ENCODE results near the gene TMTC2. TPM values are rescaled to one million over a fixed set of nuclear protein-coding genes. Genes with fewer than 3 reads are reported as not detected.

The TMTC2 gene
- total RNA-seq, 1 donor from 2014 or later = 3.6 TPM

GRCh38 chr12:82886671-82887340, 200.1 kb downstream of the TMTC2 start:
- no peak for TF ChIP-seq CTCF (IDR thresholded peaks at IDR 0.05; ENCODE audit: unreplicated experiment)

GRCh38 chr12:82893896-82894295, 207.2 kb downstream of the TMTC2 start:
- Mint-ChIP-seq H3K4me3 (ENCODE audit: unreplicated experiment) (no peak overlapping the region), H3K27me3 (ENCODE audit: unreplicated experiment) (no peaks in the 10 kb centered on the region), H3K27ac (ENCODE audit: unreplicated experiment) (no peak overlapping the region), H3K36me3 (ENCODE audit: low read depth, unreplicated experiment) (no peaks in the 10 kb centered on the region), H3K4me1 (ENCODE audit: unreplicated experiment) (peaks cover 2% of the 10 kb centered on the region), H3K9me3 (ENCODE audit: unreplicated experiment) (no peaks in the 10 kb centered on the region)
- DNase-seq (ENCODE audit: low spot score) = no peak
- no peak for TF ChIP-seq CTCF (IDR thresholded peaks at IDR 0.05; ENCODE audit: unreplicated experiment)

More at GRCh38 chr12:82886671-82887340, 200.1 kb downstream of the TMTC2 start:
- DNase-seq (ENCODE audit: low spot score) = no peak
- H3K36me3 Mint-ChIP-seq (ENCODE audit: low read depth, unreplicated experiment) = no peaks in the 10 kb centered on the region
- no peaks in the 10 kb centered on the region for H3K4me1 Mint-ChIP-seq (ENCODE audit: unreplicated experiment)
- no peaks in the 10 kb centered on the region for H3K27me3 Mint-ChIP-seq (ENCODE audit: unreplicated experiment)
- no peaks in the 10 kb centered on the region for H3K9me3 Mint-ChIP-seq (ENCODE audit: unreplicated experiment)
- no peak overlapping the region for H3K27ac Mint-ChIP-seq (ENCODE audit: unreplicated experiment)
- H3K4me3 Mint-ChIP-seq (ENCODE audit: unreplicated experiment) = no peak overlapping the region

GRCh38 chr12:82896277-82896676, 209.6 kb downstream of the TMTC2 start:
- Mint-ChIP-seq H3K36me3 (ENCODE audit: low read depth, unreplicated experiment) (no peaks in the 10 kb centered on the region), H3K4me1 (ENCODE audit: unreplicated experiment) (peaks cover 2% of the 10 kb centered on the region), H3K27me3 (ENCODE audit: unreplicated experiment) (no peaks in the 10 kb centered on the region), H3K9me3 (ENCODE audit: unreplicated experiment) (no peaks in the 10 kb centered on the region), H3K27ac (ENCODE audit: unreplicated experiment) (no peak overlapping the region), H3K4me3 (ENCODE audit: unreplicated experiment) (no peak overlapping the region)
- no peak for TF ChIP-seq CTCF (IDR thresholded peaks at IDR 0.05; ENCODE audit: unreplicated experiment)
- no peak for DNase-seq (ENCODE audit: low spot score)

GRCh38 chr12:82896979-82897378, 210.3 kb downstream of the TMTC2 start:
- Mint-ChIP-seq H3K4me1 (ENCODE audit: unreplicated experiment) (peaks cover 2% of the 10 kb centered on the region), H3K9me3 (ENCODE audit: unreplicated experiment) (no peaks in the 10 kb centered on the region), H3K27ac (ENCODE audit: unreplicated experiment) (no peak overlapping the region), H3K36me3 (ENCODE audit: low read depth, unreplicated experiment) (no peaks in the 10 kb centered on the region), H3K4me3 (ENCODE audit: unreplicated experiment) (no peak overlapping the region), H3K27me3 (ENCODE audit: unreplicated experiment) (no peaks in the 10 kb centered on the region)
- no peak for DNase-seq (ENCODE audit: low spot score)
- TF ChIP-seq CTCF (IDR thresholded peaks at IDR 0.05; ENCODE audit: unreplicated experiment) = no peak

GRCh38 chr12:82898441-82898840, 211.7 kb downstream of the TMTC2 start:
- Mint-ChIP-seq H3K4me3 (ENCODE audit: unreplicated experiment) (no peak overlapping the region), H3K4me1 (ENCODE audit: unreplicated experiment) (peaks cover 2% of the 10 kb centered on the region), H3K36me3 (ENCODE audit: low read depth, unreplicated experiment) (no peaks in the 10 kb centered on the region), H3K27ac (ENCODE audit: unreplicated experiment) (no peak overlapping the region), H3K9me3 (ENCODE audit: unreplicated experiment) (no peaks in the 10 kb centered on the region), H3K27me3 (ENCODE audit: unreplicated experiment) (no peaks in the 10 kb centered on the region)
- DNase-seq (ENCODE audit: low spot score) = no peak
- TF ChIP-seq CTCF (IDR thresholded peaks at IDR 0.05; ENCODE audit: unreplicated experiment) = no peak
